Ovary (tissue), 9 donors: ENCODE measurements around the gene IGFL3. TPM values are rescaled to one million over a fixed set of nuclear protein-coding genes. Genes with fewer than 3 reads are reported as not detected.

Experiments used
- DNase-seq, 5 donors: peaks; one replicate each; pipeline ENCODE4 v3.0.0-alpha.2; 2019 to 2020
- H3K27ac ChIP-seq, 2 donors: fragments of 200-600 bp; one replicate each; pipeline versions ENCODE4 v1.5.1 to v1.8.0; 2019 to 2022
- H3K27me3 ChIP-seq: fragments of 200-600 bp; one replicate; pipeline ENCODE4 v1.8.0; 2022
- H3K36me3 ChIP-seq: fragments of 200-600 bp; sonication (generic); one replicate; pipeline ENCODE4 v1.5.1; 2019
- H3K4me1 ChIP-seq: one replicate; pipeline ENCODE4 v1.8.1; 2013; ENCODE audit warnings: mild to moderate bottlenecking, moderate library complexity; ENCODE audit not compliant: insufficient read depth
- H3K4me3 ChIP-seq: fragments of 200-600 bp; sonication (generic); one replicate; pipeline ENCODE4 v1.5.1; 2017
- H3K9me3 ChIP-seq, 2 donors: fragments of 200-600 bp in 1 of 2; sonication (generic) in 1 of 2; one replicate each; pipeline versions ENCODE4 v1.5.1 to v1.8.1; 2013 to 2019; ENCODE audit warnings: mild to moderate bottlenecking in 1 of 2, moderate library complexity in 1 of 2
- EP300 ChIP-seq: sonication (generic); formaldehyde crosslinking; IDR thresholded peaks from one replicate; pipeline ENCODE4 v1.6.1; 2017; ENCODE audit warnings: antibody characterized with exemption
- POLR2A ChIP-seq: fragments of 450-650 bp; IDR thresholded peaks from one replicate; pipeline ENCODE4 v1.6.1; 2017; ENCODE audit warnings: antibody characterized with exemption, mild to moderate bottlenecking, moderate library complexity
- WGBS, 3 donors: extraction: QIAGEN DNeasy Blood & Tissue Kit in 1 of 3; methylation state at CpG; one replicate each; pipeline versions ENCODE4 v1.1.5 to v1.1.7; 2013 to 2017; 5-methylcytosine and 5-hydroxymethylcytosine counted together
- intact Hi-C, 4 donors: fragments of 100-400 bp; cut with DNase I; formaldehyde crosslinking; loops; one replicate each; pipeline versions ENCODE4 v1.11.0 to v1.15.1; 2022 to 2023
- polyA plus RNA-seq, 2 donors: library from polyadenylated mRNA; stranded (reverse); fragments of 200-250 nt in 1 of 2; fragments of 350-450 nt in 1 of 2; fragmentation: Illumina TruSeq in 1 of 2; extraction: RNeasy Lipid Tissue Mini Kit (QIAGEN cat#74804) in 1 of 2; gene quantifications; one replicate each; pipeline ENCODE4 v1.2.3, GENCODE V29; 2013 to 2014
- total RNA-seq, 7 donors: library from RNA; depleted of rRNA in 2 of 7; stranded (reverse); fragments of >200 nt in 2 of 7; fragmentation: NEBNext Ultra II Directional in 3 of 7; extraction: Animal tissue kit (Norgen Biotek cat#: 25700) in 3 of 7; gene quantifications; one replicate each; pipeline versions ENCODE4 v1.1.0 to v1.2.4, GENCODE V29; 2016 to 2023
- TF ChIP-seq, protein P1 (sequence below), 3 donors: fragments of 450-650 bp in 2 of 3; fragments of 200-600 bp in 1 of 3; IDR thresholded peaks; one replicate each; pipeline versions ENCODE4 v1.5.1 to v1.8.0; 2016 to 2022; ENCODE audit warnings: antibody characterized with exemption in 3 of 3, mild to moderate bottlenecking in 1 of 3
- donor health status: DM: no; HTN: no; CAD: no; lungs with moderate emphysema.
- donor health status: DM: no; HTN: no; CAD: no.
- donor health status: Bipolar disorder and iron deficiency.
- donor health status: DM: yes; HTN: yes; CAD: no.
- donor health status: DM: no; HTN: no; CAD: no.
- donor health status: DM: yes; HTN: yes; CAD: no.

The IGFL3 gene
- total and polyA plus RNA-seq, 9 donors: not detected

DNA sequence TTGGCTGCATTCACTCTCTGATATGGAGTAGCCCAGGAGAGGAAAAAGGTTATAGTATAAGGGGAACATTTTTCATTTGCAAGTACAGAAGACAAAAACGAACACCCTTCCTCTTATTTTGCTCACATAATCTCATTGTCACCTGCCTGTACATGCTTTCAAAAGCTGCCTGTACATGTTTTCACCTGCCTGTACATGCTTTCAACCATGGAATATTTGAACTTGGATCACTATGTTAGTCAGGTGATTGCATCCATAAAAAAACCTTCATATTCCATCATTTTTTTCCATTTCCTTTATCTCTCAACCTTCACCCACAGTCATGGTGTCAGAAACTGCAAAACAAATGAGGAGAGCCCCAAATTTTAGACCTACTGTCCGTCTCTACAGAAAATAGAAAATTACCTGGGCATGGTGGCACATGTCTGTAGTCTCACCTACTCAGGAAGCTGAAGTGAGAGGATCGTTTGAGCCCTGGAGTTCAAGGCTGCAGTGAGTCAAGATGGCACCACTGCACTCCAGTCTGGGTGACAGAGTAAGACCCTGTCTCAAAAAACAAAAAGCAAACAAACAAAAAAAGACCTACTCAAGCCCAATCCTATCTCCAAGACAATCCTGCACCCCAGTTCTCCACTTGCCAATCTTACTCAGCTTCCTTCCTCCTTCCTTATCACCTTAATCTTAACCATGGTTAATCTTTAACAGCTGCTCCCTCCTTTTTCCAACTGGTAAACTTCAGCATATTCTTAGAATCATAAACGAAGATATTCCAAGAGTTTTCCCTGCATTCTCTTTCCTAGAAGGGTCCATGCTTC, 35.1 kb upstream of the IGFL3 start:
- no peak for DNase-seq
- no peaks in the 10 kb centered on the region for H3K4me1 ChIP-seq
- intact Hi-C loops: no loop called here
- 57 to 67% (median 65%) methylated on average over 4 of the region's 4 CpGs for WGBS, 3 donors
- TF ChIP-seq EP300 (no peak), POLR2A (no peak)
- TF ChIP-seq, protein P1, sequence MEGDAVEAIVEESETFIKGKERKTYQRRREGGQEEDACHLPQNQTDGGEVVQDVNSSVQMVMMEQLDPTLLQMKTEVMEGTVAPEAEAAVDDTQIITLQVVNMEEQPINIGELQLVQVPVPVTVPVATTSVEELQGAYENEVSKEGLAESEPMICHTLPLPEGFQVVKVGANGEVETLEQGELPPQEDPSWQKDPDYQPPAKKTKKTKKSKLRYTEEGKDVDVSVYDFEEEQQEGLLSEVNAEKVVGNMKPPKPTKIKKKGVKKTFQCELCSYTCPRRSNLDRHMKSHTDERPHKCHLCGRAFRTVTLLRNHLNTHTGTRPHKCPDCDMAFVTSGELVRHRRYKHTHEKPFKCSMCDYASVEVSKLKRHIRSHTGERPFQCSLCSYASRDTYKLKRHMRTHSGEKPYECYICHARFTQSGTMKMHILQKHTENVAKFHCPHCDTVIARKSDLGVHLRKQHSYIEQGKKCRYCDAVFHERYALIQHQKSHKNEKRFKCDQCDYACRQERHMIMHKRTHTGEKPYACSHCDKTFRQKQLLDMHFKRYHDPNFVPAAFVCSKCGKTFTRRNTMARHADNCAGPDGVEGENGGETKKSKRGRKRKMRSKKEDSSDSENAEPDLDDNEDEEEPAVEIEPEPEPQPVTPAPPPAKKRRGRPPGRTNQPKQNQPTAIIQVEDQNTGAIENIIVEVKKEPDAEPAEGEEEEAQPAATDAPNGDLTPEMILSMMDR (IDR thresholded peaks at IDR 0.05): no peak
- no peak overlapping the region for H3K27ac ChIP-seq
- H3K27me3 ChIP-seq: no peaks in the 10 kb centered on the region
- H3K4me3 ChIP-seq: no peak overlapping the region
- H3K9me3 ChIP-seq: no peaks in the 10 kb centered on the region
- H3K36me3 ChIP-seq: no peaks in the 10 kb centered on the region

DNA sequence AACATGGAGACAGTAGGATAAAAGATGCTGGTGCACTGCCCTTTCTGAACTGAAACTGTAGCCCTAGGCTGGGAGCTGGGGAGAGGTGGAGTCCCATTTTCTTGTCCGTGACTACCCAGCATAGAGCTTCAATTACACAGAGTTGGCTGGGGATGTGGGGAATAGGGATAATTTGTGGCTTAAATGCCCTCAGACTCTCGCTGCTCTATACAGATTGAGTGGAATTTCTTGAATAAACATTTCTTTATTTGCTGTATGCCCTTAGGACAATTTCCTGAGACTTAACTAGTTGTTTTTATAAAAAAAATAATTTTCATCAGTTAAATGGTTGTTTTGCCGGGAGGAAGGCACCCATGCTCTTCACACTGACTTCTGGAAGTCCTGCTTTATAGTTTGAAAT, 30.7 kb upstream of the IGFL3 start:
- Histone ChIP-seq H3K27me3 (no peaks in the 10 kb centered on the region), H3K4me1 (no peaks in the 10 kb centered on the region), H3K36me3 (no peaks in the 10 kb centered on the region), H3K9me3 (no peaks in the 10 kb centered on the region), H3K4me3 (no peak overlapping the region), H3K27ac (no peak overlapping the region)
- WGBS, 3 donors: 62 to 82% (median 81%) methylated on average over 3 of the region's 3 CpGs
- intact Hi-C loops: no loop called here
- no peak for TF ChIP-seq EP300
- TF ChIP-seq, protein P1 (IDR thresholded peaks at IDR 0.05): no peak
- TF ChIP-seq POLR2A: no peak
- no peak for DNase-seq

DNA sequence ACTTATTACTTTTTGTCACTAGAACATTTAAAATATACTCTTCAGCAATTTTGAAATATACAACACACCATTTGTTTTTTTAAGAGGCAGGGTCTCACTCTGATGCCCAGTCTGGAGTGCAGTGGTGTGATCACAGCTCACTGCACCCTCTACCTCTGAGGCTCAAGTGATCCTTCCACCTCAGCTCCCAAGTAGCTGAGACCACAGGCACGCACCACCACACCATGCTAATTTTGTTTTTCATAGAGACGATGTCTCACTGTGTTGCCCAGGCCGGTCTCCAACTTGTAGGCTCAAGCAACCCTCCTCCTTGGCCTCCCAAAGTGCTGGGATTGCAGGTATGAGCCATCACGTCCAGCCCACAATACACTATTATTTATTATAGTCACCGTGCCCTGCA, 26.1 kb upstream of the IGFL3 start:
- no peaks in the 10 kb centered on the region for H3K4me1 ChIP-seq
- TF ChIP-seq EP300: no peak
- TF ChIP-seq, protein P1 (IDR thresholded peaks at IDR 0.05): no peak
- TF ChIP-seq POLR2A: no peak
- intact Hi-C loops: no loop called here
- H3K36me3 ChIP-seq: no peaks in the 10 kb centered on the region
- H3K27me3 ChIP-seq: no peaks in the 10 kb centered on the region
- WGBS, 3 donors: 80 to 84% (median 82%) methylated on average over 5 of the region's 5 CpGs
- DNase-seq: no peak
- no peaks in the 10 kb centered on the region for H3K9me3 ChIP-seq
- H3K4me3 ChIP-seq: no peak overlapping the region
- no peak overlapping the region for H3K27ac ChIP-seq

GRCh38 chr19:46147791-46148288, 23.4 kb upstream of the IGFL3 start, which contains the start of gene IGFL2:
Gene IGFL2, plus strand, starts transcription at chr19:46148238. Its CDS starts 41 bp downstream, at chr19:46148279.
- Histone ChIP-seq H3K27me3 (no peaks in the 10 kb centered on the region), H3K9me3 (no peaks in the 10 kb centered on the region), H3K4me1 (no peaks in the 10 kb centered on the region), H3K36me3 (no peaks in the 10 kb centered on the region), H3K4me3 (no peak within 1 kb of the TSS), H3K27ac (no peak within 1 kb of the TSS)
- WGBS, 3 donors: 50 to 58% (median 52%) methylated on average over 6 of the region's 6 CpGs
- DNase-seq: no peak
- TF ChIP-seq EP300: no peak
- TF ChIP-seq, protein P1 (IDR thresholded peaks at IDR 0.05): no peak
- TF ChIP-seq POLR2A: no peak
- intact Hi-C loops: no loop called here
